Measurements from ENCODE around the gene GUK1. TPM values are rescaled to one million over a fixed set of nuclear protein-coding genes. Genes with fewer than 3 reads are reported as not detected.

The GUK1 gene
- total RNA-seq, 2 experiments from 2014 or later: 206 TPM

DNA sequence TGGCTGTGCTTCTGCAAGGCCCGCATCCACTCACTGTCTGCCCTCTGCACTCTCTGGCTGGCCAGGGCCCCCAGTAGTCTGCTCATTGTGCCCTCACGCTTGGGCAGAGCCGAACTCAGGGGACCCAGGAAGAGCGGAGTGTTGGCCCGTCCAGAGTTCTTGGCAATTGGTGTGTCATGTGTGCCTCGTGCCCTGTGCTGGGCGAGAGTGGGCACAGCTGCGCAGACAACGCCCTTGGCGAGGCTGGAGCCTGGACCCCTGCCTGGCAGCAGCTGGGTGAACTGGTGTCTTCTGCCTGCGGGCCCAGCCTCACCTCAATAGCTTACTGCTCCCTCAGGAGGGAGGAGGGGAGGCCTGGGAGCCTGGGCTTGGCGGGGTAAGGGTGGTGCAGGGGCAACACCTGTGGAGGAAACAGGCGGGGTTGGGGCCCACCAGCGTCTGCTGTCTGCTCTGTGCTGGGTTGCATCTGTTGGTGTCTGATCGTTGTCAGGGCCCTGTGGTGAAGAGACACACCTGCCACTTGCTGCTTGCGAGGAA lies 2.1 kb downstream of the GUK1 start:
- H3K4me1 Mint-ChIP-seq (ENCODE audit: low read depth): peaks cover 25% of the 10 kb centered on the region
- no peaks in the 10 kb centered on the region for H3K27me3 Mint-ChIP-seq (ENCODE audit: low read depth)
- intact Hi-C loops (cut with micrococcal nuclease): no loop called here
- CTCF ChIA-PET: interaction anchor here (1.2 to 1.7 kb wide), 2 partner anchors 24 to 143 kb away, joined by 3 read pairs; partner anchors contain the start of gene IBA57
- H3K27ac Mint-ChIP-seq: peak overlapping the region; percentile 18
- peaks cover 4% of the 10 kb centered on the region for H3K36me3 Mint-ChIP-seq (ENCODE audit: low read depth)
- peak overlapping the region; percentile 97 for H3K4me3 Mint-ChIP-seq
- DNase-seq: no peak
- H3K9me3 Mint-ChIP-seq: no peaks in the 10 kb centered on the region

DNA sequence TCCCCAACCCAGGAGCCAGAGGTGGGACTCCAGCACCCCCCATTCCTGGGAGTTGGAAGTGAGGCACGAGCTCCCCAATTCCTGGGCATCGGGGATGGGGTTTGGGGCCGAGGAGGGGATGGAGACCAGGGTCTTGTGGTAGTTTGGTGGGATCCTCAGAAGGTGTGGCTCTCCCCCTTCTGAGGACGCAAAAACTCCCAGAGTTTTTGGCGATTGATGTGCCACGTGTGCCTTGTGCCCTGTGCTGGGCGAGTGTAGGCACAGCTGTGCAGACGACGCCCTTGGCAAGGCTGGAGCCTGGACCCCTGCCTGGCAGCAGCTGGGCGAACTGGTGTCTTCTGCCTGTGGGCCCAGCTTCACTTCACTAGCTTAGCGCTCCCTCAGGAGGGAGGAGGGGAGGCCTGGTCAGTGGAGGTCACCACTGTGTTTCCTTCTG lies 2.6 kb downstream of the GUK1 start:
- CTCF ChIA-PET: interaction anchor here (0.9 to 1.7 kb wide), 3 partner anchors 22 to 143 kb away, joined by 3 to 5 read pairs (median 3); partner anchors contain the start of gene IBA57
- Mint-ChIP-seq H3K4me1 (ENCODE audit: low read depth) (peaks cover 25% of the 10 kb centered on the region), H3K27me3 (ENCODE audit: low read depth) (no peaks in the 10 kb centered on the region), H3K9me3 (no peaks in the 10 kb centered on the region), H3K4me3 (peak overlapping the region; percentile 97), H3K36me3 (ENCODE audit: low read depth) (peaks cover 4% of the 10 kb centered on the region), H3K27ac (peak overlapping the region; percentile 18)
- DNase-seq: no peak
- intact Hi-C loops (cut with micrococcal nuclease): no loop called here

DNA sequence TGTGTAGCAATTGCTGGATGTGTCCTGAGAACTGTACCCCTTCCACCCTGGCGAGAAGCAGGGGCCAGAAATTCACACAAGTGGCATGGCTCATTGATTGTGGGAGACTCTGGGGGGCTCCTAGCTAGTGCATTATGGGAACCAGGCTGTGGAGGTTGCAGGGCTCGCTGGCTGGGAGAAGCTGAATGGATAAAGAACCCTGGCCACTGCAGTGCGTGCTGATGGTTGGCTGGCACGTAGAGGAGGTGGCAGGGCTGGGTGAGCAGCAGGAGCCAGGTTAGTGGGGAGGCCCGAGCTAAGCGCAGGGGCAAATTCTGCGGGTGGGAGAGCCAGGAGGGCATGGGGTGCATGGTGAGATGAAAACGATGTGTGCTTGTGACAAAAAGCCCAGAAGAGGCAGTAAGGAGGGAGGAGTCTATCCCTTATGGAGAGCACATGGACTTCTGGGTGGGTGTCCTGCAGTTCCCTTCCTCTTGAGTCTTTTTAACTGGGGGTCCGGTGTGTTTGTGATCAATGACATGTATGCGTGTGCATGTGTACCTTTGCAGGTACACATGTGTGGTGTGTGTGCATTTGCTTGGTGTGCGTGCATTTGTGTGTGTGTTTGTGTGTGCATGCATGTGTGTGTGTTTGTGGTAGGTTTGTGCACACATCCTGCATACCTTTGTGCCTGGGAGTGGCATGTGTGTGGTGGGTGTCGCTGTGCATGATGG lies 3.6 kb downstream of the GUK1 start:
- no peaks in the 10 kb centered on the region for H3K27me3 Mint-ChIP-seq (ENCODE audit: low read depth)
- intact Hi-C loops (cut with micrococcal nuclease): no loop called here
- H3K4me1 Mint-ChIP-seq (ENCODE audit: low read depth): peaks cover 25% of the 10 kb centered on the region
- no peaks in the 10 kb centered on the region for H3K9me3 Mint-ChIP-seq
- no peak overlapping the region for H3K27ac Mint-ChIP-seq
- CTCF ChIA-PET: interaction anchor here (0.9 to 1.7 kb wide), 2 partner anchors 21 to 144 kb away, joined by 3 to 5 read pairs; no protein-coding TSS in a partner anchor
- peak overlapping the region; percentile 20 for H3K4me3 Mint-ChIP-seq
- H3K36me3 Mint-ChIP-seq (ENCODE audit: low read depth): peaks cover 4% of the 10 kb centered on the region
- DNase-seq: no peak

DNA sequence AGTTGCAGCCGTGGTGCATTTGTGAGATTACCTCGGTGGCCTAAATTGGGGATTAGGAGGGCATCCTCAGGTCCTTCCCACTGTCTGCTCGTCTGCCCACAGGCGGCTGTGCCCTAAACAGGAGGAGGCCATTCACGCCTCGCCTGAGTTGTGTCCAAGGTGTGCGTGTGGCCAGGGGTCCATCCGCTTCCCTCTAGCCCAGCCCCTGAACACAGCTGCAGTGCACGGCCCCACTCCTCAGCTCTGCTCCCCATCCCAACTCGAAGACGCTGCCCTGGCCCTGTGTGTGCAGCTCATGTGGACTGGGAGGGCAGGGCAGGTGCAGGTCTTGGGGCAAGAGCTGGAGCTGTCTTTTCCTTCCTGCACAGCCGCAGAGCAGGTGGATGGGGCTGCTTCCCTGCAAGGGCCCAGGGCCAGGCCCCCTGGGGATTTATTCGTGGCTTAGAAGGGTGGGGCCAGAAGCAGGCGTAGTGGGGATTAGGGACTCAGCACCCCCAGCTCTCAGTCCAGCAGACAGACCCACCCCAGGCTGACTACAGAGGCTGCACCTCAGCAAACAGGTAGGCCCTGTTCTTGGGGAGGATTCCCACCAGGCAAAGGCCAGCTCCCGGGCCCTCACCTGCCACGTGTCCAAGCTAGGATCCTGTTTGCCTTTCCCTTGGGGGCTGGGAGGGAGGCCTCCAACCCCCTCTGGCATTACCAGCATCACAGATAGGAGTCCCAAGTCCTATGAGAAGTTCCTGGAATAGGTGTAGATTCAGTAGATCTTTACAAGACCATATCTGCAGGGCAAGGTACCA lies 4.3 kb downstream of the GUK1 start:
- no peak for DNase-seq
- Mint-ChIP-seq H3K27me3 (ENCODE audit: low read depth) (no peaks in the 10 kb centered on the region), H3K4me1 (ENCODE audit: low read depth) (peaks cover 25% of the 10 kb centered on the region), H3K27ac (no peak overlapping the region), H3K36me3 (ENCODE audit: low read depth) (peaks cover 4% of the 10 kb centered on the region), H3K9me3 (no peaks in the 10 kb centered on the region), H3K4me3 (no peak overlapping the region)
- CTCF ChIA-PET: interaction anchor here (0.7 kb wide), 1 partner anchor 10 kb away, joined by 3 read pairs; no protein-coding TSS in a partner anchor
- intact Hi-C loops (cut with micrococcal nuclease): no loop called here

DNA sequence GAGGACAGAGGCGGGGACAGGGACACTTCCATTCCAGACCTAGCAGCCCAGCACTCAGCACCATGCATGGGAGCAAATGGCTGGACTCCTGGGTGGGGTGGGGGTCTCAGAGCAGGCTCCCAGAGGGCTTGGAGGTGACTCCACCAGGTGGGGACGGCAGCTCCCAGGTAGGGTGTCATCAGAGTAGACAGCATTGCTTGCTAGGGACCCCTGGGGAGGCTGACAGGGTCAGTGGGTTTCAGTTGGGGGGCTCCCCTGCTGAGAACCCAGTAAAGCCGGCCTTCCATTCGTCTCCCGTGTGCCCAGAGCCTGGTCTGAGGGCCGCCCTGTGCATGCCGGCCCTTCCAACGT lies 4.9 kb downstream of the GUK1 start:
- CTCF ChIA-PET: interaction anchor here (0.7 kb wide), 1 partner anchor 9 kb away, joined by 3 read pairs; no protein-coding TSS in a partner anchor
- Mint-ChIP-seq H3K4me3 (no peak overlapping the region), H3K4me1 (ENCODE audit: low read depth) (peaks cover 25% of the 10 kb centered on the region), H3K27ac (no peak overlapping the region), H3K36me3 (ENCODE audit: low read depth) (peaks cover 4% of the 10 kb centered on the region), H3K9me3 (no peaks in the 10 kb centered on the region), H3K27me3 (ENCODE audit: low read depth) (no peaks in the 10 kb centered on the region)
- no peak for DNase-seq
- intact Hi-C loops (cut with micrococcal nuclease): no loop called here

DNA sequence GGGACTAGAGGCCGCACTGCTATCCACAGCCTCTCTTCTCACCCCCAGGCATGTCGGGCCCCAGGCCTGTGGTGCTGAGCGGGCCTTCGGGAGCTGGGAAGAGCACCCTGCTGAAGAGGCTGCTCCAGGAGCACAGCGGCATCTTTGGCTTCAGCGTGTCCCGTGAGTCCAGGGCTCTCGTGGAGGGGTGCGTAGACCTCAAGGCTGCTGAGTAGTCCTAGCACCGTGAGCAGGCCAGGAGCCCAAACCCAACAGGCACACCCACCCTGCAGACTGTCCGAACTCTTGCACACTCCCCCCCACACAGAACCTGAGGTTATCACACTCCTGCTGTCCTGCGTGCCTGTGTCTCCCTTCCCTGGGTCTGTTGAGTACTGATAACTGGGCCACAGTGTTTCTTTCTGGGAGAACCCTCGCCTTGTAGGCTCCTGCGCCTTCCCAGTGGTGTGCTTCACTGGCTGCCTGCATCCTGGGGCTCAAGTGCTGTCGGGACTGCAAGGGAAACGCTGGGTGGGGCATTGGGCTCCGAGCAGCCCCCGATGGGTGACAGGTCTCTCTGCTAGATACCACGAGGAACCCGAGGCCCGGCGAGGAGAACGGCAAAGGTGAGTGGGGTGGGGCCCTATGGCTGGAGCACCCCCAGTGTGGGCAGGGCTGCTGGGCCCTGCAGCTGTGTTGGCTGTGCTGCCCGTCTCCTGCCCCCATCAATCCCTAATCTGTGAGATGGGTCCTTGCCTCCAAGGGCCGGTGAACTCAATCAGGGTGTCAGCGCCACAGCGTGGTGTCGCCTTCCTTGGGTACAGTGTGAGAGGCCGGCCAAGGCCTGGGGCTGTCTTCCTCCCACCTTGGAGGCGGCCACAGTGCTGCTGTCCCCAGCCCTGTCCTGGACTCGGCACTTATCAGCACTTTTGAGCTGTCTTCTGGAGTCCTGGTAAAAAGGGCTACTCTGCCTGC lies 5.7 kb downstream of the GUK1 start:
- CTCF ChIA-PET: no interaction called here
- no peak overlapping the region for H3K27ac Mint-ChIP-seq
- DNase-seq: peak; percentile 3
- peaks cover 3% of the 10 kb centered on the region for H3K36me3 Mint-ChIP-seq (ENCODE audit: low read depth)
- peaks cover 25% of the 10 kb centered on the region for H3K4me1 Mint-ChIP-seq (ENCODE audit: low read depth)
- intact Hi-C loops (cut with micrococcal nuclease): no loop called here
- H3K4me3 Mint-ChIP-seq: no peak overlapping the region
- H3K9me3 Mint-ChIP-seq: no peaks in the 10 kb centered on the region
- no peaks in the 10 kb centered on the region for H3K27me3 Mint-ChIP-seq (ENCODE audit: low read depth)

DNA sequence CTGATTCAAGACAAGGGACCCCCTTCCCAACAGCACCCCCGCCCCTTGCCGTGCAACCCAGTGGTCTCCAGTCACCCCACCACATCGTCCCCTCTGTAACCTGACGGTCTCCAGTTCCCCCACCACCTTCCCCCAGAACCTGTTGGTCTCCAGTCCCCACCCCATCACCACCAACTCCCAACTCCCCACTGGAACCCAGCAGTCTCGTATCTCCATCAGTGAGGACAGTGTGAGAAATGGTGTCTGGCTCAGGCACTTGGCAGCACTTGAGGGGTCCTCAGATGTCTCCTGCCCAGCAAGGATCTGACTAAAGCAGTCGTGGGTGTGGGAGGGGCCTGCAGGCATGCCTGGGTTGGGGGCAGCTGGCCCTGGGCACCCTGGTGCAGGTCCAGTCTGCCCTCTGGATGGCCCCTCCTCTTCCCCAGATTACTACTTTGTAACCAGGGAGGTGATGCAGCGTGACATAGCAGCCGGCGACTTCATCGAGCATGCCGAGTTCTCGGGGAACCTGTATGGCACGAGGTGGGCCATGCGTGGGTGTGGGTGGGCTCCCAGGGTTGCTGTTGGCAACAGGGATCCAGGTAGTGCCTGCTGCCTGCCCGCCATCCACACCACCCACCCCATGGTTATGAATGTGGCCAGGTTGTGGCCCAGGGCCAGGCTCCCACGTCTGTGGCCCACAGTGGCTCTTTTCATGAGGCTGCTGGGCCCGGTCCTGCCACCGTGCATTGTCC lies 6.5 kb downstream of the GUK1 start:
- Mint-ChIP-seq H3K27me3 (ENCODE audit: low read depth) (no peaks in the 10 kb centered on the region), H3K4me3 (no peak overlapping the region), H3K4me1 (ENCODE audit: low read depth) (peaks cover 25% of the 10 kb centered on the region), H3K9me3 (no peaks in the 10 kb centered on the region), H3K27ac (no peak overlapping the region), H3K36me3 (ENCODE audit: low read depth) (no peaks in the 10 kb centered on the region)
- intact Hi-C loops (cut with micrococcal nuclease): no loop called here
- CTCF ChIA-PET: no interaction called here
- DNase-seq: peak; percentile 3

DNA sequence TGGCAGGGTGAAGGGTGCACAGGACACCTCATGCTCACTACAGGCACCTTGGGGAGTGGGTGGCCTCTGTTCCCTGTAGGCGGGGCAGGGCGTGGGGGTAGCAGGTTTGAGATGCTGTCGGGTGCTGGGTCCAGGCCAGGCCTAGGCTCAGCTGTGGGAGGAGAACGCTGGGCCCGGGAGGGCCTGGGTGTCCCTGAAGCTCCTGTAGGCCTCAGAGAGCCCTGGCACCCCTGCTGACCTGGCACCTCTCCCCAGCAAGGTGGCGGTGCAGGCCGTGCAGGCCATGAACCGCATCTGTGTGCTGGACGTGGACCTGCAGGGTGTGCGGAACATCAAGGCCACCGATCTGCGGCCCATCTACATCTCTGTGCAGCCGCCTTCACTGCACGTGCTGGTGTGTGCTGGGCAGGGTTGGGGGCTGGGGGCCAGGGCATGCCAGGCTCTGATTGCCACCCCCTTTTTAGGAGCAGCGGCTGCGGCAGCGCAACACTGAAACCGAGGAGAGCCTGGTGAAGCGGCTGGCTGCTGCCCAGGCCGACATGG lies 7.1 kb downstream of the GUK1 start:
- DNase-seq: no peak
- Mint-ChIP-seq H3K27me3 (ENCODE audit: low read depth) (no peaks in the 10 kb centered on the region), H3K9me3 (no peaks in the 10 kb centered on the region), H3K27ac (no peak overlapping the region), H3K4me1 (ENCODE audit: low read depth) (peaks cover 21% of the 10 kb centered on the region), H3K36me3 (ENCODE audit: low read depth) (no peaks in the 10 kb centered on the region), H3K4me3 (no peak overlapping the region)
- intact Hi-C loops (cut with micrococcal nuclease): no loop called here
- CTCF ChIA-PET: no interaction called here

DNA sequence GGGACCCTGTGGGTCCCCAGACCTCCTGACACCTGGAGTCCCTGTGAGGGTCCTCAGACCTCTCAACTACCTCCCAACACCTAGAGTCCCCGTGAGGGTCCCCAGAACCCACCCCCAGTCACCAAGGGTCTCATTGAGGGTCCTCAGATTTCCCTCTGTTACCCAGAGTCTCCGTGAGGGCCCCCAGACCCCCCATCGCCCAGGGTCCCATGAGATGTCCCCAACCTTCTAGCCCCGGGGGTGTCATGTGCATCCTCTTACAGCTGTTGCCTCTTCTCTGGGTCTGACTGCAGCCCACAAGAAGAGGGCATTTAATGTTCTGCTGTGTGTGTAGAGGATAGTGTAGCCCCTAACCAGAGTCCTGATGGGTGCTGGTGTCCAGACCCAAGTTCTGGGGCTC lies 7.7 kb downstream of the GUK1 start:
- no peaks in the 10 kb centered on the region for H3K9me3 Mint-ChIP-seq
- H3K27me3 Mint-ChIP-seq (ENCODE audit: low read depth): no peaks in the 10 kb centered on the region
- no peak overlapping the region for H3K27ac Mint-ChIP-seq
- H3K4me1 Mint-ChIP-seq (ENCODE audit: low read depth): peaks cover 15% of the 10 kb centered on the region
- H3K4me3 Mint-ChIP-seq: no peak overlapping the region
- no peaks in the 10 kb centered on the region for H3K36me3 Mint-ChIP-seq (ENCODE audit: low read depth)
- CTCF ChIA-PET: no interaction called here
- DNase-seq: no peak
- intact Hi-C loops (cut with micrococcal nuclease): no loop called here

DNA sequence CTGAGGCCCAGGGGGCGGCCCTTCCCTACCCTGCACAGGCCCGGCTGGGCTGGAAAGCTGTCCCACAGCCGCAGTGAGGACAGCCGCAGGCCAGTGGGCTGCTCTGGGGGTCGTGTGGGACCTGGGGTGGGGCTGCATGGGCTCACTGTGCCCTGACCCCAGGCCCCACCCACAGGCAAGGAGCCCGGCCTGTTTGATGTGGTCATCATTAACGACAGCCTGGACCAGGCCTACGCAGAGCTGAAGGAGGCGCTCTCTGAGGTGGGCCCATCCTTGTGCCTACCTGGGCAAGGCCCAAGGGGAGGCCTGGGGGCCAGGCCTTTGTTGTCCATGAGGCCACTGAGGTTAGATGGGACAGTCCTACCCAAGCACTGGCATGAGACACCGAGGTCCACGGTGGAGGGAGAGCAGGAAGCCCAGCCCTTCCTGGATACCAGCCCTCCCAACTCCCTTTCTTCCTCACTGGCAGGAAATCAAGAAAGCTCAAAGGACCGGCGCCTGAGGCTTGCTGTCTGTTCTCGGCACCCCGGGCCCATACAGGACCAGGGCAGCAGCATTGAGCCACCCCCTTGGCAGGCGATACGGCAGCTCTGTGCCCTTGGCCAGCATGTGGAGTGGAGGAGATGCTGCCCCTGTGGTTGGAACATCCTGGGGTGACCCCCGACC lies 8.2 kb downstream of the GUK1 start:
- no peak for DNase-seq
- CTCF ChIA-PET: no interaction called here
- no peak overlapping the region for H3K27ac Mint-ChIP-seq

DNA sequence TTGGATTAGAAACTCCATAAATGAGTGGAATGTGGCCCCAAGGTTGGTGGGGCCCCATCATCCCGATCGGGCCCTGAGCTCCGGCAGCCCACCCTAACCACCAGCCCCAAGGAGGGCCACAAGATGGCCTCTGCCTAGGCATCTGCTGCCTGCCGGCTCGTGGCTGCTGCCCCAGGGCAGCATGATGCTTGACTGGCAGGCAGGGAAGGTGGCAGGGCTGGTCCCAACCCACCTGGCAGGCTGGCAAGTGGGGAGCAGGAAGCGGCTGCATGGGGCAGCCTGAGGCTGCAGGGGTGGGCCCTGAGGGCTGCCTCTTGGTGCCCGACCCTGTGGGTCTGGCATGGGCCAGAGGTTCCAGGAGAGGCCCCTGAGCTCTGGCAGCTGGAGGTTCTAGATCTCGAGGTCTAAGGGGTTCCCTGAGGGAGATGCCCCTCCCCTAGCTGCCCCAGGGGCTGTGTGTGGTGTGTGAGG lies 8.9 kb downstream of the GUK1 start:
- H3K27me3 Mint-ChIP-seq (ENCODE audit: low read depth): no peaks in the 10 kb centered on the region
- no peak overlapping the region for H3K27ac Mint-ChIP-seq

More for the DNA sequence above, 8.2 kb downstream of the GUK1 start:
- H3K27me3 Mint-ChIP-seq (ENCODE audit: low read depth): no peaks in the 10 kb centered on the region
- H3K4me1 Mint-ChIP-seq (ENCODE audit: low read depth): peaks cover 10% of the 10 kb centered on the region
- no peaks in the 10 kb centered on the region for H3K9me3 Mint-ChIP-seq
- no peaks in the 10 kb centered on the region for H3K36me3 Mint-ChIP-seq (ENCODE audit: low read depth)
- intact Hi-C loops (cut with micrococcal nuclease): no loop called here
- no peak overlapping the region for H3K4me3 Mint-ChIP-seq

More for the DNA sequence above, 8.9 kb downstream of the GUK1 start:
- Mint-ChIP-seq H3K36me3 (ENCODE audit: low read depth) (no peaks in the 10 kb centered on the region), H3K4me1 (ENCODE audit: low read depth) (peaks cover 3% of the 10 kb centered on the region), H3K9me3 (no peaks in the 10 kb centered on the region), H3K4me3 (no peak overlapping the region)
- CTCF ChIA-PET: no interaction called here
- DNase-seq: no peak
- intact Hi-C loops (cut with micrococcal nuclease): no loop called here

Data from activated naive CD4-positive, alpha-beta T cell treated with anti-CD3 and anti-CD28 coated beads for 36 hours (primary cell).